OCI-LY1 (cell line): ENCODE results near the gene FBLN2.

Experiments used
- EZH2 ChIP-seq: fragments of 200-600 bp; sonication (generic), shearing (Covaris generic); IDR thresholded peaks from 2 replicates; pipeline ENCODE4 v1.8.0; 2017; ENCODE audit warnings: borderline replicate concordance, mixed run types, mild to moderate bottlenecking, antibody characterized with exemption, low read length, moderate library complexity, mixed read lengths
- TF ChIP-seq, protein P1 (sequence below): fragments of 200-600 bp; sonication (generic), shearing (Covaris generic); IDR thresholded peaks from 2 replicates; pipeline ENCODE4 v1.5.1; 2017; ENCODE audit warnings: mild to moderate bottlenecking, antibody characterized with exemption, low read length, moderate library complexity, mixed read lengths

DNA sequence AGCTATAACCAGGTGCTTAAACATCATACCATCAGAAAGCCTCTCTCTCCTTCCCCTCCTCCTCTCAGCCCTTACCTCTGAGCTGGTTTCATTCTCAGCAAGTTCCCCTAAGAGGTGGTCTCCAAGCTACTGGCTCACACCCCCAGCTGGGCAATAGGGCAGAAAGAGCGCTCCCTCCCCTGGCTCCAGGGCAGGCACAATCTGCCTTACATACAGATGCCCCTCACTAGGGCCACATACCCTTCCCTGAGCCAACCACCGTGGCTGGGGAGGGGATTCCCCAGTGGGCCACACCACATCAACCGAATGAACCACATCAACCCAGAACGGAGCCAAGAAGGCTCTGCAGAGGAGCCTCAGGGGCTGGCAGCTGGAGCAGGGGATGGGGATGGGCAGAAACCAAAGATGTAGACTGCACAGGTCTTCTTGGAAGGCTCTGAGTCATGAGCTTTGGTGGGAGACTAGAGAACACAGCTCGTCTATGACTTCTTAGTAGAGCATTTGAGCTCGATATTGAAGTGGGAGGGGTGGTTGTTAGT is 4.6 kb upstream of the FBLN2 start:
- TF ChIP-seq, protein P1, sequence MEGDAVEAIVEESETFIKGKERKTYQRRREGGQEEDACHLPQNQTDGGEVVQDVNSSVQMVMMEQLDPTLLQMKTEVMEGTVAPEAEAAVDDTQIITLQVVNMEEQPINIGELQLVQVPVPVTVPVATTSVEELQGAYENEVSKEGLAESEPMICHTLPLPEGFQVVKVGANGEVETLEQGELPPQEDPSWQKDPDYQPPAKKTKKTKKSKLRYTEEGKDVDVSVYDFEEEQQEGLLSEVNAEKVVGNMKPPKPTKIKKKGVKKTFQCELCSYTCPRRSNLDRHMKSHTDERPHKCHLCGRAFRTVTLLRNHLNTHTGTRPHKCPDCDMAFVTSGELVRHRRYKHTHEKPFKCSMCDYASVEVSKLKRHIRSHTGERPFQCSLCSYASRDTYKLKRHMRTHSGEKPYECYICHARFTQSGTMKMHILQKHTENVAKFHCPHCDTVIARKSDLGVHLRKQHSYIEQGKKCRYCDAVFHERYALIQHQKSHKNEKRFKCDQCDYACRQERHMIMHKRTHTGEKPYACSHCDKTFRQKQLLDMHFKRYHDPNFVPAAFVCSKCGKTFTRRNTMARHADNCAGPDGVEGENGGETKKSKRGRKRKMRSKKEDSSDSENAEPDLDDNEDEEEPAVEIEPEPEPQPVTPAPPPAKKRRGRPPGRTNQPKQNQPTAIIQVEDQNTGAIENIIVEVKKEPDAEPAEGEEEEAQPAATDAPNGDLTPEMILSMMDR = no peak
- TF ChIP-seq EZH2 = no peak
